Nephron progenitor cell (in vitro differentiated cells): ENCODE measurements around the gene TMEM94.

Experiments used
- DNase-seq: peaks from one replicate; pipeline ENCODE4 v3.0.0; 2021
- H3K27ac Mint-ChIP-seq: 2 replicates; pipeline ENCODE4 v1.8.0; 2021; ENCODE audit warnings: mild to moderate bottlenecking, moderate library complexity, mixed read lengths
- H3K27me3 Mint-ChIP-seq: 2 replicates; pipeline ENCODE4 v1.8.0; 2021; ENCODE audit warnings: mild to moderate bottlenecking, low read depth, mixed read lengths; ENCODE audit not compliant: poor library complexity
- H3K36me3 Mint-ChIP-seq: 2 replicates; pipeline ENCODE4 v1.8.0; 2021; ENCODE audit warnings: low read depth, mixed read lengths
- H3K4me1 Mint-ChIP-seq: 2 replicates; pipeline ENCODE4 v1.8.0; 2021; ENCODE audit warnings: mixed read lengths
- H3K4me3 Mint-ChIP-seq: 2 replicates; pipeline ENCODE4 v1.8.0; 2021; ENCODE audit warnings: mild to moderate bottlenecking, moderate library complexity, mixed read lengths
- H3K9me3 Mint-ChIP-seq: 2 replicates; pipeline ENCODE4 v1.8.0; 2021; ENCODE audit warnings: mild to moderate bottlenecking, moderate library complexity, mixed read lengths
- TF ChIP-seq, protein P1 (sequence below): fragments of 200-600 bp; sonication (generic); IDR thresholded peaks from 2 replicates; pipeline ENCODE4 v1.5.0; 2021; ENCODE audit warnings: antibody characterized with exemption

TMEM94 gene

DNA sequence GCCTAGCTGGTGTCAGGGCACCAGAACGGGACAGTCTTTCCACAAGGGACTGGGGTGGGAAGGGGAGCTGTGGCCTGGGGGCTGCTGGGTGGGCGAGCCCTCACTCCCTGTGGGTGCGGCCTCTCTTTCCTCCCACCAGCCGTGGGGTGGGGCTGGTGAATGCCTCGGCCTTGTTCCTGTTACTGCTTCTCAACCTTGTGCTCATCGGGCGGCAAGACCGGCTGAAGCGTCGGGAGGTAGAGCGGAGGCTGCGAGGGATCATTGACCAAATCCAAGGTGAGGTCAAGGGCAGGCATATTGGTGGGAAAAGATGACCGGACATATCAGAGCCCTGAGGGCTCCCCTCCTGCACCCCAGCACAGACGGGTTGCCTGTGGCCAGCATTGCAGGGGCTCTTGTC is 29.7 kb downstream of the TMEM94 start:
- no peak overlapping the region for H3K4me3 Mint-ChIP-seq
- H3K27ac Mint-ChIP-seq, result no peak overlapping the region

GRCh38 chr17:75486951-75487350 is 30.5 kb downstream of the TMEM94 start:
- Mint-ChIP-seq H3K27ac (peak overlapping the region; percentile 91), H3K27me3 (peaks cover 7% of the 10 kb centered on the region), H3K4me3 (no peak overlapping the region), H3K4me1 (peaks cover 36% of the 10 kb centered on the region), H3K36me3 (no peaks in the 10 kb centered on the region), H3K9me3 (no peaks in the 10 kb centered on the region)
- DNase-seq, result no peak
- TF ChIP-seq, protein P1, sequence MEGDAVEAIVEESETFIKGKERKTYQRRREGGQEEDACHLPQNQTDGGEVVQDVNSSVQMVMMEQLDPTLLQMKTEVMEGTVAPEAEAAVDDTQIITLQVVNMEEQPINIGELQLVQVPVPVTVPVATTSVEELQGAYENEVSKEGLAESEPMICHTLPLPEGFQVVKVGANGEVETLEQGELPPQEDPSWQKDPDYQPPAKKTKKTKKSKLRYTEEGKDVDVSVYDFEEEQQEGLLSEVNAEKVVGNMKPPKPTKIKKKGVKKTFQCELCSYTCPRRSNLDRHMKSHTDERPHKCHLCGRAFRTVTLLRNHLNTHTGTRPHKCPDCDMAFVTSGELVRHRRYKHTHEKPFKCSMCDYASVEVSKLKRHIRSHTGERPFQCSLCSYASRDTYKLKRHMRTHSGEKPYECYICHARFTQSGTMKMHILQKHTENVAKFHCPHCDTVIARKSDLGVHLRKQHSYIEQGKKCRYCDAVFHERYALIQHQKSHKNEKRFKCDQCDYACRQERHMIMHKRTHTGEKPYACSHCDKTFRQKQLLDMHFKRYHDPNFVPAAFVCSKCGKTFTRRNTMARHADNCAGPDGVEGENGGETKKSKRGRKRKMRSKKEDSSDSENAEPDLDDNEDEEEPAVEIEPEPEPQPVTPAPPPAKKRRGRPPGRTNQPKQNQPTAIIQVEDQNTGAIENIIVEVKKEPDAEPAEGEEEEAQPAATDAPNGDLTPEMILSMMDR, result no peak

More for the DNA sequence above, 29.7 kb downstream of the TMEM94 start:
- Mint-ChIP-seq H3K36me3 (no peaks in the 10 kb centered on the region), H3K4me1 (peaks cover 44% of the 10 kb centered on the region), H3K27me3 (peaks cover 7% of the 10 kb centered on the region), H3K9me3 (no peaks in the 10 kb centered on the region)
- TF ChIP-seq, protein P1, result no peak
- DNase-seq, result no peak

DNA sequence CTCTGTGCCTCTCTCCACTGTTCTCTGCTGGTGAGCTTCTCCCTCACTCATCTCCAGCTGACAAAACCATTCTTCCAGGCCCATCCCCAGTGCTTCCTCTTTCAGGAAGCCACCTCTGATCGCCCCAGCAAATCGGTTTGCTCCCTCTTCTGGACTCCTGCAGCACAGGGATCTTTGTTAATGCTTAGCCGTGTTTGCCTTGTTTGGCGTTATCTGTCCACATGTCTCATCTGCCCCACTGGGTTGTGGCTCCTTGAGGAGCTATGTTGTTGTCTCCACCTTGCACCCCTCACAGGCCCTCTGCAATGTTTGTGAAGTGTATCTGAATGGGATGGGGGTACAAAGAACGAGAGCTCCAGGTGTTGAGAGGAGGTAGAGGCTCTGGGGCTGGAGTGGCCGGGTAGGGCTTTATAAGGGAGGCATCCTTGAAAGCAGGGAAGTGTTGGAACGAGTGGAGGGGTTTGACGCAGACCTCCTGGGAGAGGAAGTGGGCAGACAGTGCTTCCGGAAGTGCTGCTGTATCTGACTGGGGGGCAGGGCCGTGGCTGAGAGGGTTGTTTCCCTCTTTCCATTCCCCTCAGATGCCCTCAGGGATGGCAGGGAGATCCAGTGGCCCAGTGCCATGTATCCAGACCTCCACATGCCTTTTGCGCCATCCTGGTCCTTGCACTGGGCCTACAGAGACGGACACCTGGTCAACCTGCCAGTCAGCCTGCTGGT is 31.1 kb downstream of the TMEM94 start:
- H3K27ac Mint-ChIP-seq, result peak overlapping the region; percentile 91
- peaks cover 7% of the 10 kb centered on the region for H3K27me3 Mint-ChIP-seq
- no peak for DNase-seq
- no peaks in the 10 kb centered on the region for H3K9me3 Mint-ChIP-seq
- H3K4me1 Mint-ChIP-seq, result peaks cover 33% of the 10 kb centered on the region
- no peaks in the 10 kb centered on the region for H3K36me3 Mint-ChIP-seq
- TF ChIP-seq, protein P1, result no peak
- H3K4me3 Mint-ChIP-seq, result no peak overlapping the region

- Mint-ChIP-seq H3K9me3 (no peaks in the 10 kb centered on the region), H3K36me3 (no peaks in the 10 kb centered on the region), H3K27me3 (peaks cover 7% of the 10 kb centered on the region), H3K27ac (peak overlapping the region; percentile 64), H3K4me1 (peaks cover 22% of the 10 kb centered on the region), H3K4me3 (no peak overlapping the region)
- DNase-seq, result no peak
- TF ChIP-seq, protein P1, result no peak
These were observed 32.5 kb downstream of the TMEM94 start for GRCh38 chr17:75488693-75489510.

GRCh38 chr17:75489511-75489955 is 33.1 kb downstream of the TMEM94 start:
- H3K36me3 Mint-ChIP-seq, result no peaks in the 10 kb centered on the region
- DNase-seq, result no peak
- H3K4me1 Mint-ChIP-seq, result peaks cover 21% of the 10 kb centered on the region
- H3K27ac Mint-ChIP-seq, result peak overlapping the region; percentile 74
- TF ChIP-seq, protein P1, result no peak
- peaks cover 7% of the 10 kb centered on the region for H3K27me3 Mint-ChIP-seq
- no peaks in the 10 kb centered on the region for H3K9me3 Mint-ChIP-seq
- H3K4me3 Mint-ChIP-seq, result no peak overlapping the region
